Keratinocyte (primary cell): Measurements from ENCODE around the gene CLEC2B. TPM values are rescaled to one million over a fixed set of nuclear protein-coding genes. Genes with fewer than 3 reads are reported as not detected.

ENCODE experiments used
- DNase-seq: peaks from one replicate; pipeline ENCODE4 v3.0.0-alpha.2; 2011; ENCODE audit warnings: low read depth, missing footprints, low spot score
- FAIRE-seq: peaks from 2 replicates; lab custom pipeline; 2011; peaks lifted over from hg19 to GRCh38; lab: Jason Lieb, UNC
- H2AFZ ChIP-seq: 2 replicates; pipeline ENCODE4 v1.6.0; 2012; ENCODE audit warnings: low read length, control low read depth, inconsistent platforms; ENCODE audit not compliant: control insufficient read depth
- H3K27ac ChIP-seq: 2 replicates; pipeline ENCODE4 v1.5.1; 2011; ENCODE audit warnings: low read length; ENCODE audit not compliant: control insufficient read depth, insufficient read depth
- H3K27me3 ChIP-seq: 3 replicates; pipeline ENCODE4 v1.6.0; 2011; ENCODE audit warnings: low read length; ENCODE audit not compliant: control insufficient read depth, insufficient read depth; ENCODE audit errors: extremely low read depth
- H3K36me3 ChIP-seq, 2 experiments: 2 replicates in 1 of 2; 3 replicates in 1 of 2; pipeline ENCODE4 v1.5.1; 2011; ENCODE audit warnings: low read length in 2 of 2, mild to moderate bottlenecking in 1 of 2; ENCODE audit not compliant: control insufficient read depth in 2 of 2, insufficient read depth in 2 of 2; ENCODE audit errors: extremely low read depth in 1 of 2
- H3K4me1 ChIP-seq: 3 replicates; pipeline ENCODE4 v1.5.1; 2011; ENCODE audit warnings: low read length; ENCODE audit not compliant: control insufficient read depth, insufficient read depth; ENCODE audit errors: extremely low read depth
- H3K4me2 ChIP-seq: 3 replicates; pipeline ENCODE4 v1.6.0; 2011; ENCODE audit warnings: low read depth, low read length; ENCODE audit not compliant: control insufficient read depth, insufficient read depth; ENCODE audit errors: extremely low read depth
- H3K4me3 ChIP-seq, 3 experiments: fragments of 200-600 bp in 1 of 3; sonication (generic) in 1 of 3; 2 replicates in 2 of 3; 3 replicates in 1 of 3; pipeline ENCODE4 v1.5.1; 2011 to 2016; ENCODE audit warnings: low read length in 3 of 3, mild to moderate bottlenecking in 3 of 3, control low read depth in 2 of 3, inconsistent platforms in 1 of 3, low read depth in 1 of 3, mixed read lengths in 1 of 3, mixed run types in 1 of 3, moderate library complexity in 1 of 3; ENCODE audit not compliant: control insufficient read depth in 2 of 3, insufficient read depth in 2 of 3; ENCODE audit errors: extremely low read depth in 1 of 3
- H3K79me2 ChIP-seq: 2 replicates; pipeline ENCODE4 v1.6.0; 2012; ENCODE audit warnings: low read length; ENCODE audit not compliant: control insufficient read depth, insufficient read depth
- H3K9ac ChIP-seq: 3 replicates; pipeline ENCODE4 v1.6.0; 2011; ENCODE audit warnings: low read length; ENCODE audit not compliant: control insufficient read depth, insufficient read depth; ENCODE audit errors: extremely low read depth
- H3K9me1 ChIP-seq: 3 replicates; pipeline ENCODE4 v1.6.0; 2011; ENCODE audit warnings: low read length; ENCODE audit not compliant: control insufficient read depth, insufficient read depth; ENCODE audit errors: extremely low read depth
- H3K9me3 ChIP-seq: 2 replicates; pipeline ENCODE4 v1.5.1; 2012; ENCODE audit warnings: low read depth, low read length; ENCODE audit not compliant: control insufficient read depth
- H4K20me1 ChIP-seq: 3 replicates; pipeline ENCODE4 v1.6.0; 2011; ENCODE audit warnings: low read length; ENCODE audit not compliant: control insufficient read depth, insufficient read depth; ENCODE audit errors: extremely low read depth
- CTCF ChIP-seq, 3 experiments: IDR thresholded peaks in 1 of 3; conservative IDR thresholded peaks in 1 of 3; optimal IDR thresholded peaks in 1 of 3; 2 replicates in 2 of 3; 3 replicates in 1 of 3; pipeline versions ENCODE3 to v1.5.1; 2011; ENCODE audit warnings: low read length in 3 of 3, mild to moderate bottlenecking in 3 of 3, moderate library complexity in 2 of 3, control low read depth in 1 of 3, inconsistent platforms in 1 of 3; ENCODE audit not compliant: insufficient read depth in 2 of 3; ENCODE audit errors: extremely low read depth in 1 of 3
- EZH2 ChIP-seq: IDR thresholded peaks from one replicate; pipeline ENCODE4 v1.6.1; 2012; ENCODE audit warnings: inconsistent platforms, mild to moderate bottlenecking, low read length, moderate library complexity
- dilution Hi-C: fragments of 300-500 bp; cut with MboI; formaldehyde crosslinking; loops from one replicate; pipeline ENCODE4 v1.7.0; 2020; ENCODE audit warnings: low sequenced_read_pairs; ENCODE audit not compliant: extremely low pct_ligation_motif_present
- polyA plus RNA-seq, 5 experiments: library from polyadenylated mRNA; depleted of rRNA in 3 of 5; stranded (reverse) in 3 of 5; stranded (forward) in 1 of 5; unstranded in 1 of 5; fragments of >200 nt; gene quantifications; 1 replicate in 1 of 5; 2 replicates in 3 of 5; 3 replicates in 1 of 5; pipeline versions ENCODE4 v1.2.1 to v1.2.3, GENCODE V29; 2011 to 2012; ENCODE audit warnings: missing spikeins in 2 of 5, low read depth in 1 of 5, low replicate concordance in 1 of 5

CLEC2B gene
- polyA plus RNA-seq, 1 donor (not counting 4 experiments of a cell fraction or from before 2014, with no cell fraction given): 31.3 TPM

GRCh38 chr12:9831720-9832119 is 37.4 kb downstream of the CLEC2B start:
- no peak for FAIRE-seq
- Histone ChIP-seq H3K4me1 (no peaks in the 10 kb centered on the region), H3K79me2 (no peaks in the 10 kb centered on the region)

GRCh38 chr12:9829982-9830381 is 39.2 kb downstream of the CLEC2B start:
- Histone ChIP-seq H3K27me3 (no peaks in the 10 kb centered on the region), H3K9me3 (no peaks in the 10 kb centered on the region), H2AFZ (no peak overlapping the region), H3K4me1 (no peaks in the 10 kb centered on the region), H3K36me3 (no peaks in the 10 kb centered on the region), H3K9ac (no peak overlapping the region), H3K79me2 (no peaks in the 10 kb centered on the region), H3K4me3 (no peak overlapping the region), H4K20me1 (no peaks in the 10 kb centered on the region), H3K27ac (no peak overlapping the region), H3K9me1 (no peaks in the 10 kb centered on the region), H3K4me2 (no peak overlapping the region)
- dilution Hi-C loops: no loop called here
- FAIRE-seq (no peak), DNase-seq (no peak)
- TF ChIP-seq CTCF (optimal IDR thresholded peaks at IDR 0.05 in 1 of 3, IDR thresholded peaks at IDR 0.05 in 1 of 3, conservative IDR thresholded peaks at IDR 0.05 in 1 of 3; ENCODE audit: extremely low read depth in 1 of 3, insufficient read depth in 2 of 3, low read length in 3 of 3): no peak
- no peak for TF ChIP-seq EZH2

More at GRCh38 chr12:9831720-9832119, 37.4 kb downstream of the CLEC2B start:
- dilution Hi-C loops: no loop called here
- Histone ChIP-seq H3K9me3 (no peaks in the 10 kb centered on the region), H3K4me3 (no peak overlapping the region), H2AFZ (no peak overlapping the region), H3K27ac (no peak overlapping the region), H3K4me2 (no peak overlapping the region), H3K9ac (no peak overlapping the region), H3K27me3 (no peaks in the 10 kb centered on the region), H4K20me1 (no peaks in the 10 kb centered on the region), H3K9me1 (no peaks in the 10 kb centered on the region), H3K36me3 (no peaks in the 10 kb centered on the region)
- no peak for DNase-seq
- no peak for TF ChIP-seq EZH2
- TF ChIP-seq CTCF (optimal IDR thresholded peaks at IDR 0.05 in 1 of 3, IDR thresholded peaks at IDR 0.05 in 1 of 3, conservative IDR thresholded peaks at IDR 0.05 in 1 of 3; ENCODE audit: extremely low read depth in 1 of 3, insufficient read depth in 2 of 3, low read length in 3 of 3): no peak
